ENCODE results near the gene TIAL1. TPM values are rescaled to one million over a fixed set of nuclear protein-coding genes. Genes with fewer than 3 reads are reported as not detected.
"Not testable (repeated sequence)": the region's sequence is repeated elsewhere in the genome, so short reads cannot be mapped to it uniquely, and the experiment has no call there.

TIAL1 gene
- polyA plus RNA-seq, 3 donors: 6.7 to 118 (median 7.2) TPM

DNA sequence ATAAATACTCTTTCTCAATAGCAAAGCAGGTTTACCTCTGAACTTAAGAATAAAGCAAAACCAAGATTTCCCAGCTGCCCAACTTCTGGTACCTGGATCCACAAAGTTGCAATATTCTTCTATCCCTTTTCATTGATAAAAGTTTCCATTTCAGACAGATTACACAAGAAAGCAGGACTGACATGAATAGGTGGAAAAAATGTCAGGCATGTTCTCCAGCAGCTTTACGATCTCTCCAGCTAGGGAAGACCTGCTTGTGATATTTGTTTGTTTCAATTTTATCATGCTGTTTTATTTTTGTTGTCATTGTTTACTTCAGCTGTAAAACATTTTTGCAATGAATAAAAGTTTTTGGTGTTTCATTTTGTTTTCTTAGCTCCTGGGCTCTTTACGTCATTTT, 63.3 kb downstream of the TIAL1 start:
- H3K36me3 Mint-ChIP-seq: peaks cover 18 to 24% of the 10 kb centered on the region in 2 donors
- H3K27ac Mint-ChIP-seq: peak overlapping the region in 1 of 7 donors; percentile 30
- H3K4me3 ChIP-seq (replicated peaks in 1 of 3; ENCODE audit: low read depth in 2 of 3, low read length in 3 of 3): no peak overlapping the region
- H2AFZ ChIP-seq (ENCODE audit: insufficient read depth, low read depth, low read length, poor library complexity, severe bottlenecking): no peak overlapping the region
- H3K4me1 ChIP-seq (ENCODE audit: control insufficient read depth in 1 of 2, insufficient read depth in 2 of 2, low read length in 2 of 2): peaks cover 28 to 40% of the 10 kb centered on the region in 2 donors
- peaks cover 50% of the 10 kb centered on the region for H3K4me1 Mint-ChIP-seq
- H3K4me2 ChIP-seq (replicated peaks; ENCODE audit: extremely low read depth, low read length, poor library complexity, severe bottlenecking): no peak overlapping the region
- H3K27me3 Mint-ChIP-seq (ENCODE audit: low read depth in 3 of 3): peaks cover 0 to 1% (median 0%) of the 10 kb centered on the region in 3 donors
- H3K27ac ChIP-seq (ENCODE audit: low read depth in 1 of 2, low read length in 2 of 2): peak overlapping the region in 1 of 2 donors; percentile 53
- whole genome bisulfite sequencing (ENCODE audit: insufficient coverage): 83% methylated on average over 1 of the region's 2 CpGs
- no peaks in the 10 kb centered on the region for H3K27me3 ChIP-seq (ENCODE audit: control insufficient read depth in 2 of 2, insufficient read depth in 2 of 2, low read length in 2 of 2)
- H3K4me3 Mint-ChIP-seq: no peak overlapping the region
- H3K9me3 ChIP-seq (replicated peaks in 1 of 2; ENCODE audit: control insufficient read depth in 1 of 2, insufficient read depth in 1 of 2, low read length in 2 of 2): no peaks in the 10 kb centered on the region
- peaks cover 71% of the 10 kb centered on the region for H3K79me2 ChIP-seq (ENCODE audit: insufficient read depth, low read length)
- intact Hi-C loops (cut with micrococcal nuclease): no loop called here
- no peaks in the 10 kb centered on the region for H3K9me3 Mint-ChIP-seq
- peaks cover 88% of the 10 kb centered on the region for H4K20me1 ChIP-seq (ENCODE audit: insufficient read depth, low read length)
- TF ChIP-seq, protein P1, sequence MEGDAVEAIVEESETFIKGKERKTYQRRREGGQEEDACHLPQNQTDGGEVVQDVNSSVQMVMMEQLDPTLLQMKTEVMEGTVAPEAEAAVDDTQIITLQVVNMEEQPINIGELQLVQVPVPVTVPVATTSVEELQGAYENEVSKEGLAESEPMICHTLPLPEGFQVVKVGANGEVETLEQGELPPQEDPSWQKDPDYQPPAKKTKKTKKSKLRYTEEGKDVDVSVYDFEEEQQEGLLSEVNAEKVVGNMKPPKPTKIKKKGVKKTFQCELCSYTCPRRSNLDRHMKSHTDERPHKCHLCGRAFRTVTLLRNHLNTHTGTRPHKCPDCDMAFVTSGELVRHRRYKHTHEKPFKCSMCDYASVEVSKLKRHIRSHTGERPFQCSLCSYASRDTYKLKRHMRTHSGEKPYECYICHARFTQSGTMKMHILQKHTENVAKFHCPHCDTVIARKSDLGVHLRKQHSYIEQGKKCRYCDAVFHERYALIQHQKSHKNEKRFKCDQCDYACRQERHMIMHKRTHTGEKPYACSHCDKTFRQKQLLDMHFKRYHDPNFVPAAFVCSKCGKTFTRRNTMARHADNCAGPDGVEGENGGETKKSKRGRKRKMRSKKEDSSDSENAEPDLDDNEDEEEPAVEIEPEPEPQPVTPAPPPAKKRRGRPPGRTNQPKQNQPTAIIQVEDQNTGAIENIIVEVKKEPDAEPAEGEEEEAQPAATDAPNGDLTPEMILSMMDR (IDR thresholded peaks at IDR 0.05): no peak
- H3K9ac ChIP-seq (ENCODE audit: insufficient read depth, low read length, poor library complexity, severe bottlenecking): no peak overlapping the region
- peaks cover 0 to 7% of the 10 kb centered on the region in 2 donors for H3K36me3 ChIP-seq (replicated peaks in 1 of 2; ENCODE audit: control insufficient read depth in 1 of 2, insufficient read depth in 2 of 2, low read length in 2 of 2)
- no peak for DNase-seq

DNA sequence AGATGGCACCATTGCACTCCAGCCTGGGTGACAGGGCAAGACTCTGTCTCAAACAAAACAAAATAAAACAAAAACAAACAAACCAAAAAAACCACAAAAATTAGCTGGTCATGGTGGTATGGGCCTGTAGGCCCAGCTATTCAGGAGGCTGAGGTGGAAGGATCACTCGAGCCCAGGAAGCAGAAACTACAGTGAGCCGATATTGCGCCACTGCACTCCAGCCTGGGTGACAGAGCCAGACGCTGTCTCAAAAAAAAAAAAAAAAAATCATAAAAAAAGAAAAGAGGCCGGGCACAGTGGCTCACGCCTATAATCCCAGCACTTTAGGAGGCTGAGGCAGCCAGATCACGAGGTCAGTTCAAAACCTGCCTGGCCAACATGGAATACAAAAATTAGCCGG, 64.0 kb downstream of the TIAL1 start:
- no CpG with 5 or more reads among the region's 8 CpGs for WGBS (ENCODE audit: insufficient coverage)
- peak overlapping the region; percentile 65 to 90 (median 85) for H3K27ac Mint-ChIP-seq
- H2AFZ ChIP-seq (ENCODE audit: insufficient read depth, low read depth, low read length, poor library complexity, severe bottlenecking); H3K9me3 Mint-ChIP-seq; H3K4me3 ChIP-seq (replicated peaks in 1 of 3; ENCODE audit: low read depth in 2 of 3, low read length in 3 of 3); H3K36me3 ChIP-seq (replicated peaks in 1 of 2; ENCODE audit: control insufficient read depth in 1 of 2, insufficient read depth in 2 of 2, low read length in 2 of 2); H3K9me3 ChIP-seq (replicated peaks in 1 of 2; ENCODE audit: control insufficient read depth in 1 of 2, insufficient read depth in 1 of 2, low read length in 2 of 2); H3K27me3 Mint-ChIP-seq (ENCODE audit: low read depth in 3 of 3); intact Hi-C loops (cut with micrococcal nuclease); H3K9ac ChIP-seq (ENCODE audit: insufficient read depth, low read length, poor library complexity, severe bottlenecking); H3K4me3 Mint-ChIP-seq; H3K27me3 ChIP-seq (ENCODE audit: control insufficient read depth in 2 of 2, insufficient read depth in 2 of 2, low read length in 2 of 2): not testable (repeated sequence)
- Histone ChIP-seq H4K20me1 (ENCODE audit: insufficient read depth, low read length) (peaks cover 87% of the 10 kb centered on the region), H3K4me1 (ENCODE audit: control insufficient read depth in 1 of 2, insufficient read depth in 2 of 2, low read length in 2 of 2) (peaks cover 21 to 33% of the 10 kb centered on the region in 2 donors), H3K4me2 (replicated peaks; ENCODE audit: extremely low read depth, low read length, poor library complexity, severe bottlenecking) (peak overlapping the region; percentile 7), H3K27ac (ENCODE audit: low read depth in 1 of 2, low read length in 2 of 2) (peak overlapping the region; percentile 31 to 53), H3K79me2 (ENCODE audit: insufficient read depth, low read length) (peaks cover 71% of the 10 kb centered on the region)
- peaks cover 18 to 29% of the 10 kb centered on the region in 2 donors for H3K36me3 Mint-ChIP-seq
- peaks cover 43% of the 10 kb centered on the region for H3K4me1 Mint-ChIP-seq
- peak; percentile 39 to 50 (median 40) for DNase-seq

DNA sequence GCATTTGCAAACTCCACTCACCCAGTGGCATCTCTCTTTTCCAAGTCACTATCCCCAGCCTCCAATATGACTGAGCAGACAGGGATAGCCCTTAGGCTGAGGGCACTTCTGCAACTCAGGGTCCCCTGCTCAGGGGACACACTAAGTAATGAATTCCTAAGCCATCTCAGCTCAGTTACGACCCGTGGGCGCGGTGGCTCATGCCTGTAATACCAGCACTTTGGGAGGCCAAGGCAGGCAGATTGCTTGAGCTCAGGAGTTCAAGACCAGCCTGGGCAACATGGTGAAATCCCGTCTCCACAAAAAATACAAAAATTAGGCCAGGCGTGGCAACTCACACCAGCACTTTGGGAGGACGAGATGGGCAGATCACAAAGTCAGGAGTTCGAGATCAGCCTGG, 64.5 kb downstream of the TIAL1 start:
- H3K27me3 ChIP-seq (ENCODE audit: control insufficient read depth in 2 of 2, insufficient read depth in 2 of 2, low read length in 2 of 2); H3K9me3 Mint-ChIP-seq; H3K27me3 Mint-ChIP-seq (ENCODE audit: low read depth in 3 of 3); H3K4me3 Mint-ChIP-seq; H3K4me2 ChIP-seq (replicated peaks; ENCODE audit: extremely low read depth, low read length, poor library complexity, severe bottlenecking); H3K4me3 ChIP-seq (replicated peaks in 1 of 3; ENCODE audit: low read depth in 2 of 3, low read length in 3 of 3); H2AFZ ChIP-seq (ENCODE audit: insufficient read depth, low read depth, low read length, poor library complexity, severe bottlenecking); H3K9ac ChIP-seq (ENCODE audit: insufficient read depth, low read length, poor library complexity, severe bottlenecking); intact Hi-C loops (cut with micrococcal nuclease); H3K9me3 ChIP-seq (replicated peaks in 1 of 2; ENCODE audit: control insufficient read depth in 1 of 2, insufficient read depth in 1 of 2, low read length in 2 of 2); DNase-seq: not testable (repeated sequence)
- Histone ChIP-seq H3K79me2 (ENCODE audit: insufficient read depth, low read length) (peaks cover 69% of the 10 kb centered on the region), H3K27ac (ENCODE audit: low read depth in 1 of 2, low read length in 2 of 2) (peak overlapping the region in 1 of 2 donors; percentile 53), H3K36me3 (replicated peaks in 1 of 2; ENCODE audit: control insufficient read depth in 1 of 2, insufficient read depth in 2 of 2, low read length in 2 of 2) (peaks cover 0 to 12% of the 10 kb centered on the region in 2 donors), H4K20me1 (ENCODE audit: insufficient read depth, low read length) (peaks cover 87% of the 10 kb centered on the region), H3K4me1 (ENCODE audit: control insufficient read depth in 1 of 2, insufficient read depth in 2 of 2, low read length in 2 of 2) (peaks cover 16 to 28% of the 10 kb centered on the region in 2 donors)
- Mint-ChIP-seq H3K4me1 (peaks cover 37% of the 10 kb centered on the region), H3K36me3 (peaks cover 19 to 34% of the 10 kb centered on the region in 2 donors), H3K27ac (peak overlapping the region in 6 of 7 donors; percentile 72 to 90 (median 85))
- WGBS (ENCODE audit: insufficient coverage): 91% methylated on average over 6 of the region's 8 CpGs

Data from CD14-positive monocyte (primary cell).